Adrenal gland (tissue), 5 donors: ENCODE measurements around the gene HEBP1.

Experiments used
- CTCF ChIP-seq, 6 experiments: fragments of 450-650 bp in 4 of 6; fragments of 200-600 bp in 2 of 6; sonication (generic) in 1 of 6; IDR thresholded peaks; 1 replicate in 5 of 6; 2 replicates in 1 of 6; pipeline versions ENCODE4 v1.5.1 to v1.8.0; 2016 to 2021; ENCODE audit warnings: antibody characterized with exemption in 6 of 6, mild to moderate bottlenecking in 2 of 6, moderate library complexity in 1 of 6
- POLR2A ChIP-seq, 2 donors: fragments of 450-650 bp; IDR thresholded peaks; one replicate each; pipeline ENCODE4 v1.6.1; 2017; ENCODE audit warnings: antibody characterized with exemption in 2 of 2, mild to moderate bottlenecking in 2 of 2, moderate library complexity in 1 of 2
- donor health status: DM: no; HTN: no; CAD: no.

- TF ChIP-seq CTCF (IDR thresholded peaks at IDR 0.05) (no peak), POLR2A (IDR thresholded peaks at IDR 0.05) (no peak)
Observed at GRCh38 chr12:13002301-13003097, 2.4 kb upstream of the HEBP1 start.
